Vagina (tissue), 2 donors: Measurements from ENCODE around the gene CDK9.

ENCODE experiments used
- POLR2A ChIP-seq, 2 donors: fragments of 450-650 bp; IDR thresholded peaks; one replicate each; pipeline ENCODE4 v1.6.1; 2017; ENCODE audit warnings: antibody characterized with exemption in 2 of 2, mild to moderate bottlenecking in 2 of 2, moderate library complexity in 2 of 2
- TF ChIP-seq, protein P1 (sequence below), 3 experiments: fragments of 450-650 bp in 2 of 3; fragments of 200-600 bp in 1 of 3; sonication (generic) in 1 of 3; IDR thresholded peaks; one replicate each; pipeline ENCODE4 v1.5.1; 2017 to 2019; ENCODE audit warnings: antibody characterized with exemption in 3 of 3, mild to moderate bottlenecking in 2 of 3, moderate library complexity in 2 of 3

DNA sequence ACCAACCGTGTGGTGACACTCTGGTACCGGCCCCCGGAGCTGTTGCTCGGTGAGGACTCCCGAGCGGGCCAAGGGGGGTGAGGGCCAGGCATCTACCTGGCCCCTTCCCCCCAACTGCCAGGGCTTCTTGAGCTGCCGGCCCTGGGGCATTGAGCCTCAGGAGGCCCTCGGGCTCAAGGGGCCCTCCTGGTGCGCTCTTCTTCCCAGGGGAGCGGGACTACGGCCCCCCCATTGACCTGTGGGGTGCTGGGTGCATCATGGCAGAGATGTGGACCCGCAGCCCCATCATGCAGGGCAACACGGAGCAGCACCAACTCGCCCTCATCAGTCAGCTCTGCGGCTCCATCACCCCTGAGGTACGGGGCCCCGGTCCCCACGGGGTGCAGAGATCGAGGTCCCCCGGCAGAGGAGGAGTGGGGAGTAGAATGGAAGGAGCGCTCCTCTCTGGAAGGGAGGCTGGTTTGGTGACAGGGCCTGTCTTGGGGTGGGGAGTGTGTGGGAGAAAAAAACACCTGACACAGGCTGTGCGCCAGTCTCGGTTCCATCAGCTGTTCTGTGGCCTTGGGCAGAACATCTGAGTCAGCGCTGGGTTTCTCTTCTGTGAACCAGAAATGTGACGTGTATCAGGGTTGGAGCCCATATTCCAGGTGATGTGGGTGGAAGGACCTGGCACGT lies 2.6 kb downstream of the CDK9 start:
- TF ChIP-seq, protein P1, sequence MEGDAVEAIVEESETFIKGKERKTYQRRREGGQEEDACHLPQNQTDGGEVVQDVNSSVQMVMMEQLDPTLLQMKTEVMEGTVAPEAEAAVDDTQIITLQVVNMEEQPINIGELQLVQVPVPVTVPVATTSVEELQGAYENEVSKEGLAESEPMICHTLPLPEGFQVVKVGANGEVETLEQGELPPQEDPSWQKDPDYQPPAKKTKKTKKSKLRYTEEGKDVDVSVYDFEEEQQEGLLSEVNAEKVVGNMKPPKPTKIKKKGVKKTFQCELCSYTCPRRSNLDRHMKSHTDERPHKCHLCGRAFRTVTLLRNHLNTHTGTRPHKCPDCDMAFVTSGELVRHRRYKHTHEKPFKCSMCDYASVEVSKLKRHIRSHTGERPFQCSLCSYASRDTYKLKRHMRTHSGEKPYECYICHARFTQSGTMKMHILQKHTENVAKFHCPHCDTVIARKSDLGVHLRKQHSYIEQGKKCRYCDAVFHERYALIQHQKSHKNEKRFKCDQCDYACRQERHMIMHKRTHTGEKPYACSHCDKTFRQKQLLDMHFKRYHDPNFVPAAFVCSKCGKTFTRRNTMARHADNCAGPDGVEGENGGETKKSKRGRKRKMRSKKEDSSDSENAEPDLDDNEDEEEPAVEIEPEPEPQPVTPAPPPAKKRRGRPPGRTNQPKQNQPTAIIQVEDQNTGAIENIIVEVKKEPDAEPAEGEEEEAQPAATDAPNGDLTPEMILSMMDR (IDR thresholded peaks at IDR 0.05), result no peak
- TF ChIP-seq POLR2A (IDR thresholded peaks at IDR 0.05), result no peak
